ENCODE results near the gene ZMAT5.

ZMAT5 gene

DNA sequence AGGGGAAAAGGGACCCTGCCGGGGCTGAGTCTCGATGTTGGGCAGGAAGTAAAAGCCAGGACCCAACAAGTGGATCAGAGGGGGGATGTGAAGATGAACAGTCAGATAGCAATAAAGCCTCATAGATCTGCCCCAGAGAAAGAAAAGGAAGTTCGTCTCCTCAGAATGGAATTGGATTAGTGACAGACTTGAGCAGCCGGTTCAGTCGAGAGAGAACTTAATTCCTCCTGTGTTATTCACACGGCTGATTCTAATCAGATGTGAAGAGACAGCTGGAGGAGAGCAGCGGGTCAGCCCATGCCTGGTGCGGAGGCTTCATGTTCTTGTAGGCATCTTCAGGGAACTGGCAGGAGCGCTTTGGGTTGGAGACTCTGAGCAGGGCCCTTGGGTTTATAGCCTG lies 76.3 kb downstream of the ZMAT5 start:
- Histone ChIP-seq H3K27ac (no peak overlapping the region), H3K27me3 (no peaks in the 10 kb centered on the region), H3K4me1 (peaks cover 0 to 9% (median 0%) of the 10 kb centered on the region in 4 donors), H3K4me3 (no peak overlapping the region), H3K9me3 (no peaks in the 10 kb centered on the region), H3K36me3 (peaks cover 20 to 81% (median 41%) of the 10 kb centered on the region in 3 donors)
- TF ChIP-seq, protein P1, sequence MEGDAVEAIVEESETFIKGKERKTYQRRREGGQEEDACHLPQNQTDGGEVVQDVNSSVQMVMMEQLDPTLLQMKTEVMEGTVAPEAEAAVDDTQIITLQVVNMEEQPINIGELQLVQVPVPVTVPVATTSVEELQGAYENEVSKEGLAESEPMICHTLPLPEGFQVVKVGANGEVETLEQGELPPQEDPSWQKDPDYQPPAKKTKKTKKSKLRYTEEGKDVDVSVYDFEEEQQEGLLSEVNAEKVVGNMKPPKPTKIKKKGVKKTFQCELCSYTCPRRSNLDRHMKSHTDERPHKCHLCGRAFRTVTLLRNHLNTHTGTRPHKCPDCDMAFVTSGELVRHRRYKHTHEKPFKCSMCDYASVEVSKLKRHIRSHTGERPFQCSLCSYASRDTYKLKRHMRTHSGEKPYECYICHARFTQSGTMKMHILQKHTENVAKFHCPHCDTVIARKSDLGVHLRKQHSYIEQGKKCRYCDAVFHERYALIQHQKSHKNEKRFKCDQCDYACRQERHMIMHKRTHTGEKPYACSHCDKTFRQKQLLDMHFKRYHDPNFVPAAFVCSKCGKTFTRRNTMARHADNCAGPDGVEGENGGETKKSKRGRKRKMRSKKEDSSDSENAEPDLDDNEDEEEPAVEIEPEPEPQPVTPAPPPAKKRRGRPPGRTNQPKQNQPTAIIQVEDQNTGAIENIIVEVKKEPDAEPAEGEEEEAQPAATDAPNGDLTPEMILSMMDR (IDR thresholded peaks at IDR 0.05) = no peak
- DNase-seq = no peak
- intact Hi-C loops (cut with DNase I; ENCODE audit: low total_unique reads) = no loop called here

DNA sequence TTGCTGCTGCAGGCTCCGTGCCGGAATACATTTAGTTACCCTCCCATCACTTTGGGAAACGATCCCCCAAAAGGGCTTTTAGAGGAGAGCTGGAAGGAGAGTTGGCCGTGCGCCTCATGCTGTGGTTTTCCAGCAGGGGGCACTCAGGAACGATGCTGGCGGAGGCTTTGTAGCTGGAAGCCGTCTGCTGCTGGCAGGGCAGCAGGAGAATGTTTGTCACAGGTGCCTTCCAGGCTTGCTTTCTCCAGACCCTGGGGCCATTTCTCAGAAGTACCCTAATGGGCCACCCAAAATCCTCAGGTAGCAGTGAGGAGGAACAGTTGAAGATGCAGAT lies 77.0 kb downstream of the ZMAT5 start:
- no peak overlapping the region for H3K4me3 ChIP-seq
- H3K36me3 ChIP-seq = peaks cover 14 to 79% (median 37%) of the 10 kb centered on the region in 3 donors
- DNase-seq = peak in 1 of 2 donors; percentile 31
- TF ChIP-seq, protein P1 (IDR thresholded peaks at IDR 0.05) = peak; percentile 38 to 44
- H3K27me3 ChIP-seq = no peaks in the 10 kb centered on the region
- no peaks in the 10 kb centered on the region for H3K9me3 ChIP-seq
- no peak overlapping the region for H3K27ac ChIP-seq
- intact Hi-C loops (cut with DNase I; ENCODE audit: low total_unique reads) = no loop called here
- H3K4me1 ChIP-seq = peaks cover 0 to 7% (median 0%) of the 10 kb centered on the region in 4 donors

DNA sequence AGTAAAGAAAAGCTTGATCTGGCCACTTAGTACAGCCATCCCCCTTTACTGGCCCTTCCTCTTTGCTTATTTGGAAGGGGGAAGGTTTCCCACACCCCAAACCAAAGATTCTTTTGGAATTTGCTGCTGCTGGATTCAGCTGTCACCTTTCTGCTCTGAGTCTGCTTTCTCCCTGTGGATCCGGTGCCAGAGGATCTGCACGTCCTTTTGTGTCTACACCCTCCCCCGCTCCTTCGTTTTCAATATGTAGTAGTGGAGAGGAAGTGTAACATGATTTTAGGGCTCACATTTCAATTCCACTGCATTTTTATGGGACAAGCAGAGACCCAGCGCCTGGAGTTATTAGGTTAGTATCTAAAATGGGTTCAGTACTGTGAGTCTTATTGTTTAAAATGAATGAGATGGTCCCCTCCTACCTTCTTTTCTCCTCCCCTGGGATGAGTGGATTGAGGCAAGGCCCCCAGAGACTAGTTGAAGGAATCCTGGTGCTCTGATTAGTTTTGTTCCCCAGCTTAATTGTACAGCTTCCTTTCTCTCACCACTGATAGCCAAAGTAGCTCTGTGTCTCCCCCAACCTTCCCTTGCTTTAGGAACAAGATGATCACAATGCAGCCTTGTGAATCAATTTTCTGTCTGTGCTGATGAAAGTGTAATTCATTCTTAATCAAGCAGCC lies 77.5 kb downstream of the ZMAT5 start:
- Histone ChIP-seq H3K27ac (no peak overlapping the region), H3K27me3 (no peaks in the 10 kb centered on the region), H3K9me3 (no peaks in the 10 kb centered on the region), H3K4me1 (peaks cover 0 to 7% (median 0%) of the 10 kb centered on the region in 4 donors), H3K4me3 (no peak overlapping the region), H3K36me3 (peaks cover 9 to 79% (median 37%) of the 10 kb centered on the region in 3 donors)
- TF ChIP-seq, protein P1 (IDR thresholded peaks at IDR 0.05) = no peak
- DNase-seq = no peak
- intact Hi-C loops (cut with DNase I; ENCODE audit: low total_unique reads) = no loop called here

DNA sequence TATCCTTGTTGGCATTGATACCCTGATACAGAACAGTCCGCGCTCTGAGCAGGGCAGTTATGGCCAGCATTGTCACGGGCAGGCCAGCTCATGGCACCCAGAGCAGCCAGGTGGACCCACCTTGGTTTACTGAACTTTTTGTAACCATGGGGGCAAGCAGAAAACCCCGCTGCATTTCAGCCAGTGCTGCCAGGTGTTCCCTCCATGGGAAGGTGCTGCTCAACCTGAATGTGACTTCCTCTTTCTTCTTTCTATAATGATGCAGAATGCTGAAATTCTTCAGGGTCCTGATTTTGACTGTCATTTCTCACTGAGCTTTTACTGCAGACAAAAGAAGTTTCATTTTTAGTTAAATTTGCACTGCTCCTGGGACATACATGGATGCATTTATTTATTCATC lies 82.6 kb downstream of the ZMAT5 start:
- TF ChIP-seq, protein P1 (IDR thresholded peaks at IDR 0.05) = no peak
- Histone ChIP-seq H3K4me1 (peaks cover 0 to 4% (median 0%) of the 10 kb centered on the region in 4 donors), H3K4me3 (no peak overlapping the region), H3K27me3 (no peaks in the 10 kb centered on the region), H3K36me3 (peaks cover 23 to 89% (median 67%) of the 10 kb centered on the region in 3 donors), H3K9me3 (no peaks in the 10 kb centered on the region), H3K27ac (no peak overlapping the region)
- intact Hi-C loops (cut with DNase I; ENCODE audit: low total_unique reads) = no loop called here
- DNase-seq = no peak

DNA sequence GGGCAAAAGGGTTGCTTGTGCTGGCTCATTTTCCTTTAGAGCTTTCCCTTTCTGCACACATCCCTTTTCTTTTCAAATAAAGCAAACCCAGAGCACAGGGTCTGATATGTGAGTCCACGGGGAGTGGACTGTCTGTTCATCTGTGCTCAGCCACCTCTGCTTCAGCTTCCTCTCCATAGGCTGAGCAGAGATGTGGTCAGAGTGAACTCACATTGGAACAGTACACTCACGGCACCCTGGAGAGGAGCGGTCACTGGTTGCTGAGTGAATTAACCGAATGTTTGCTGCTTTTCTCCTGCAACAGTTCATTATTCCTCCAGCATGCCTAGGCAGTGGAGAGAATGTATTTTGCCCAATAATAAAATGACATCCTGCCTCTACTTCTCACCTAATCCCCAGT lies 83.3 kb downstream of the ZMAT5 start:
- H3K4me3 ChIP-seq = no peak overlapping the region
- TF ChIP-seq, protein P1 (IDR thresholded peaks at IDR 0.05) = no peak
- peaks cover 0 to 11% (median 0%) of the 10 kb centered on the region in 4 donors for H3K4me1 ChIP-seq
- no peak for DNase-seq
- no peaks in the 10 kb centered on the region for H3K27me3 ChIP-seq
- intact Hi-C loops (cut with DNase I; ENCODE audit: low total_unique reads) = no loop called here
- H3K27ac ChIP-seq = no peak overlapping the region
- H3K9me3 ChIP-seq = no peaks in the 10 kb centered on the region
- peaks cover 23 to 96% (median 74%) of the 10 kb centered on the region in 3 donors for H3K36me3 ChIP-seq
